HEK293T (cell line): ENCODE measurements around the gene MTCP1.

Source experiments
- ARNT ChIP-seq: fragments of 450-650 bp; IDR thresholded peaks from 2 replicates; pipeline ENCODE4 v1.6.1; 2017; ENCODE audit warnings: mild to moderate bottlenecking
- BHLHE40 ChIP-seq: fragments of 450-650 bp; IDR thresholded peaks from 2 replicates; pipeline ENCODE4 v1.6.1; 2016; ENCODE audit warnings: mild to moderate bottlenecking, moderate library complexity, borderline replicate concordance
- CTBP1 ChIP-seq: fragments of 450-650 bp; IDR thresholded peaks from 2 replicates; pipeline ENCODE4 v1.6.1; 2016; ENCODE audit warnings: borderline replicate concordance
- ELF4 ChIP-seq: fragments of 450-650 bp; IDR thresholded peaks from 2 replicates; pipeline ENCODE4 v1.6.1; 2017; ENCODE audit warnings: antibody characterized with exemption
- HDGF ChIP-seq: fragments of 450-650 bp; IDR thresholded peaks from 2 replicates; pipeline ENCODE4 v1.6.1; 2017; ENCODE audit warnings: antibody characterized with exemption, borderline replicate concordance
- NFRKB ChIP-seq: fragments of 450-650 bp; IDR thresholded peaks from 2 replicates; pipeline ENCODE4 v1.6.1; 2016; ENCODE audit warnings: mild to moderate bottlenecking, moderate library complexity
- SP1 ChIP-seq: fragments of 450-650 bp; IDR thresholded peaks from 2 replicates; pipeline ENCODE4 v1.6.1; 2017
- SUZ12 ChIP-seq: fragments of 450-650 bp; IDR thresholded peaks from 2 replicates; pipeline ENCODE4 v1.6.1; 2016; ENCODE audit warnings: mild to moderate bottlenecking

DNA sequence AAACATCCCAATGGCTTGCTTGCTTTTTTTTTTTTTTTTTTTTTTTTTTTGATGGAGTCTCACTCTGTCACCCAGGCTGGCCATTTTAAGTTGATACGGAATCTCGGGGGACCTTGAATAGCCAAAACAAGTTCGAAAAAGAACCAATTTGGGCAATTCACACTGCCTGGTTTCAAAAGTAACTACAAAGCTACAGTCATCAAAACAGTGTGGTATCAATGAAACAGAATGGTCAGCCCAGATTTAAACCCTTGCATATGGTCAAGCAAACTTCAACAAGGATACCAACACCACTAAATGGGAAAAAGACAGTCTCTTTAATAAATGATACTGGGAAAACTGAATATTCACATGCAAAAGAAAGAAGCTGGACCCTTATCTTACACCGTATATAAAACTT is 42.2 kb upstream of the MTCP1 start:
- TF ChIP-seq NFRKB (no peak), SUZ12 (no peak), ELF4 (no peak), BHLHE40 (no peak), ARNT (no peak), SP1 (no peak), CTBP1 (no peak), HDGF (no peak)
